ENCODE results near the gene AIFM1.

- no peak for TF ChIP-seq MXI1 (IDR thresholded peaks at IDR 0.05; ENCODE audit: low read depth, low read length)
- TF ChIP-seq ELF1 (IDR thresholded peaks at IDR 0.05): no peak
- no peak for TF ChIP-seq CTCF (IDR thresholded peaks at IDR 0.05)
- no peak for TF ChIP-seq CHD2 (IDR thresholded peaks at IDR 0.05; ENCODE audit: low read length, partially characterized antibody)
- TF ChIP-seq EZH2phosphoT487 (IDR thresholded peaks at IDR 0.05; ENCODE audit: borderline replicate concordance, low read depth): no peak
- no peak for TF ChIP-seq GABPA (IDR thresholded peaks at IDR 0.05; ENCODE audit: low read depth)
- TF ChIP-seq RCOR1 (IDR thresholded peaks at IDR 0.05; ENCODE audit: low read length): no peak
- TF ChIP-seq RFX5 (IDR thresholded peaks at IDR 0.05; ENCODE audit: low read length): no peak
- no peak for TF ChIP-seq USF2 (IDR thresholded peaks at IDR 0.05; ENCODE audit: borderline replicate concordance, low read depth, low read length)
- no peak for TF ChIP-seq GATA2 (CRISPR knock-in tag; IDR thresholded peaks at IDR 0.05)
Measured at GRCh38 chrX:130159776-130160175, 5.9 kb downstream of the AIFM1 start.
